ENCODE results near the gene MRGPRD.

MRGPRD gene

GRCh38 chr11:68966894-68967780 is 13.6 kb downstream of the MRGPRD start:
- TF ChIP-seq CTCF (IDR thresholded peaks at IDR 0.05; ENCODE audit: low read depth, low read length, missing control alignments): no peak
- DNase-seq (ENCODE audit: low read depth): no peak

GRCh38 chr11:68965901-68966853 is 14.6 kb downstream of the MRGPRD start:
- no peak overlapping the region for H3K4me3 ChIP-seq (ENCODE audit: low read depth, low read length)
- no peak for TF ChIP-seq CTCF (IDR thresholded peaks at IDR 0.05; ENCODE audit: low read depth, low read length, missing control alignments)
- no peak for DNase-seq (ENCODE audit: low read depth)

More at GRCh38 chr11:68966894-68967780, 13.6 kb downstream of the MRGPRD start:
- no peak overlapping the region for H3K4me3 ChIP-seq (ENCODE audit: low read depth, low read length)

GRCh38 chr11:68963779-68964178 is 17.0 kb downstream of the MRGPRD start:
- no peak for TF ChIP-seq CTCF (IDR thresholded peaks at IDR 0.05; ENCODE audit: low read depth, low read length, missing control alignments)
- no peak overlapping the region for H3K4me3 ChIP-seq (ENCODE audit: low read depth, low read length)
- no peak for DNase-seq (ENCODE audit: low read depth)

- no peak for TF ChIP-seq CTCF (IDR thresholded peaks at IDR 0.05; ENCODE audit: low read depth, low read length, missing control alignments)
- no peak for DNase-seq (ENCODE audit: low read depth)
- no peak overlapping the region for H3K4me3 ChIP-seq (ENCODE audit: low read depth, low read length)
Measured at GRCh38 chr11:68962527-68963250, 18.1 kb downstream of the MRGPRD start.

GRCh38 chr11:68961245-68961644 is 19.5 kb downstream of the MRGPRD start:
- no peak for TF ChIP-seq CTCF (IDR thresholded peaks at IDR 0.05; ENCODE audit: low read depth, low read length, missing control alignments)
- DNase-seq (ENCODE audit: low read depth): no peak
- no peak overlapping the region for H3K4me3 ChIP-seq (ENCODE audit: low read depth, low read length)

- no peak for TF ChIP-seq CTCF (IDR thresholded peaks at IDR 0.05; ENCODE audit: low read depth, low read length, missing control alignments)
- DNase-seq (ENCODE audit: low read depth): no peak
- no peak overlapping the region for H3K4me3 ChIP-seq (ENCODE audit: low read depth, low read length)
Measured at GRCh38 chr11:68960294-68961071, 20.3 kb downstream of the MRGPRD start.
